HEK293T (cell line): ENCODE measurements around the gene GHITM.
"Not testable (repeated sequence)": the region's sequence is repeated elsewhere in the genome, so short reads cannot be mapped to it uniquely, and the experiment has no call there.

Experiments used
- CTCF ChIA-PET: fragments of 350-600 bp; formaldehyde crosslinking; extraction: SDS; loops from one replicate; lab custom pipeline; 2021; ENCODE audit warnings: antibody characterized with exemption, inconsistent platforms; lab: Yijun Ruan, JAX
- POLR2A ChIA-PET: fragments of 350-600 bp; formaldehyde crosslinking; extraction: SDS; loops from one replicate; lab custom pipeline; 2020; ENCODE audit warnings: antibody characterized with exemption, inconsistent platforms; lab: Yijun Ruan, JAX
- DNase-seq: peaks from one replicate; pipeline ENCODE4 v3.0.0; 2012; ENCODE audit warnings: mixed read lengths; ENCODE audit errors: extremely low spot score
- ARNT ChIP-seq: fragments of 450-650 bp; IDR thresholded peaks from 2 replicates; pipeline ENCODE4 v1.6.1; 2017; ENCODE audit warnings: mild to moderate bottlenecking
- BHLHE40 ChIP-seq: fragments of 450-650 bp; IDR thresholded peaks from 2 replicates; pipeline ENCODE4 v1.6.1; 2016; ENCODE audit warnings: mild to moderate bottlenecking, moderate library complexity, borderline replicate concordance
- CTBP1 ChIP-seq: fragments of 450-650 bp; IDR thresholded peaks from 2 replicates; pipeline ENCODE4 v1.6.1; 2016; ENCODE audit warnings: borderline replicate concordance
- ELF4 ChIP-seq: fragments of 450-650 bp; IDR thresholded peaks from 2 replicates; pipeline ENCODE4 v1.6.1; 2017; ENCODE audit warnings: antibody characterized with exemption
- FOXA1 ChIP-seq: fragments of 450-650 bp; IDR thresholded peaks from 2 replicates; pipeline ENCODE4 v1.6.1; 2016; ENCODE audit warnings: mild to moderate bottlenecking
- FOXK2 ChIP-seq: fragments of 450-650 bp; IDR thresholded peaks from 2 replicates; pipeline ENCODE4 v1.6.1; 2016; ENCODE audit warnings: mild to moderate bottlenecking
- FOXM1 ChIP-seq: fragments of 450-650 bp; IDR thresholded peaks from 2 replicates; pipeline ENCODE4 v1.6.1; 2017; ENCODE audit warnings: mild to moderate bottlenecking, borderline replicate concordance
- HDGF ChIP-seq: fragments of 450-650 bp; IDR thresholded peaks from 2 replicates; pipeline ENCODE4 v1.6.1; 2017; ENCODE audit warnings: antibody characterized with exemption, borderline replicate concordance
- L3MBTL2 ChIP-seq: fragments of 450-650 bp; conservative IDR thresholded peaks from 2 replicates; pipeline ENCODE4 v1.6.1; 2016; ENCODE audit warnings: mild to moderate bottlenecking
- LEF1 ChIP-seq: fragments of 450-650 bp; IDR thresholded peaks from 2 replicates; pipeline ENCODE4 v1.6.1; 2017; ENCODE audit warnings: mild to moderate bottlenecking, borderline replicate concordance
- NFRKB ChIP-seq: fragments of 450-650 bp; IDR thresholded peaks from 2 replicates; pipeline ENCODE4 v1.6.1; 2016; ENCODE audit warnings: mild to moderate bottlenecking, moderate library complexity
- PKNOX1 ChIP-seq: fragments of 450-650 bp; IDR thresholded peaks from 2 replicates; pipeline ENCODE4 v1.6.1; 2016
- SP1 ChIP-seq: fragments of 450-650 bp; IDR thresholded peaks from 2 replicates; pipeline ENCODE4 v1.6.1; 2017
- SUZ12 ChIP-seq: fragments of 450-650 bp; IDR thresholded peaks from 2 replicates; pipeline ENCODE4 v1.6.1; 2016; ENCODE audit warnings: mild to moderate bottlenecking
- TARDBP ChIP-seq: fragments of 450-650 bp; IDR thresholded peaks from 2 replicates; pipeline ENCODE4 v1.6.1; 2016
- ZNF384 ChIP-seq: fragments of 450-650 bp; IDR thresholded peaks from 2 replicates; pipeline ENCODE4 v1.6.1; 2016

Gene GHITM

GRCh38 chr10:84166620-84167288 is 27.4 kb downstream of the GHITM start:
- CTCF ChIA-PET: no interaction called here
- no peak for TF ChIP-seq ARNT
- no peak for TF ChIP-seq NFRKB
- TF ChIP-seq ZNF384: no peak
- TF ChIP-seq FOXM1: no peak
- TF ChIP-seq FOXA1: no peak
- no peak for TF ChIP-seq TARDBP
- TF ChIP-seq LEF1: no peak
- TF ChIP-seq FOXK2: no peak
- TF ChIP-seq CTBP1: no peak
- DNase-seq: no peak

GRCh38 chr10:84167289-84167653 is 28.0 kb downstream of the GHITM start:
- POLR2A ChIA-PET, DNase-seq, CTCF ChIA-PET: not testable (repeated sequence)

More at GRCh38 chr10:84166620-84167288, 27.4 kb downstream of the GHITM start:
- POLR2A ChIA-PET: no interaction called here

GRCh38 chr10:84168382-84168781 is 29.1 kb downstream of the GHITM start:
- CTCF ChIA-PET: interaction anchor here (0.5 kb wide), 1 partner anchor 106 kb away, joined by 3 read pairs; no protein-coding TSS in a partner anchor
- POLR2A ChIA-PET, DNase-seq: not testable (repeated sequence)

GRCh38 chr10:84171237-84171636 is 31.9 kb downstream of the GHITM start:
- CTCF ChIA-PET: not testable (repeated sequence)

GRCh38 chr10:84171700-84172466 is 32.6 kb downstream of the GHITM start:
- DNase-seq, POLR2A ChIA-PET, CTCF ChIA-PET: not testable (repeated sequence)

More at GRCh38 chr10:84171237-84171636, 31.9 kb downstream of the GHITM start:
- POLR2A ChIA-PET, DNase-seq: not testable (repeated sequence)

GRCh38 chr10:84172467-84173356 is 33.4 kb downstream of the GHITM start:
- POLR2A ChIA-PET: no interaction called here
- CTCF ChIA-PET: no interaction called here
- DNase-seq: no peak
- TF ChIP-seq NFRKB (no peak), HDGF (no peak), ZNF384 (no peak), ELF4 (no peak), TARDBP (no peak)

- CTCF ChIA-PET: no interaction called here
- POLR2A ChIA-PET: no interaction called here
- TF ChIP-seq FOXK2 (no peak), TARDBP (no peak), ARNT (no peak), NFRKB (no peak), FOXA1 (no peak), HDGF (no peak), ZNF384 (no peak), LEF1 (no peak), ELF4 (no peak), FOXM1 (no peak), BHLHE40 (no peak), SUZ12 (no peak), L3MBTL2 (no peak), SP1 (no peak), CTBP1 (no peak)
- DNase-seq: no peak
These were observed 34.2 kb downstream of the GHITM start, which contains the start of gene GPR15LG for GRCh38 chr10:84173501-84173929. Gene GPR15LG, plus strand, starts transcription at chr10:84173801. Its CDS starts 51 bp downstream, at chr10:84173852.

GRCh38 chr10:84175436-84175835 is 36.1 kb downstream of the GHITM start:
- DNase-seq: no peak
- TF ChIP-seq PKNOX1: no peak
- ChIA-PET CTCF (no interaction called here), POLR2A (no interaction called here)
